Measurements from ENCODE around the gene DAPP1.
"Not testable (repeated sequence)": the region's sequence is repeated elsewhere in the genome, so short reads cannot be mapped to it uniquely, and the experiment has no call there.

DAPP1 gene

GRCh38 chr4:99816545-99817308 lies at the start of gene DAPP1:
Gene DAPP1 (plus strand): TSS chr4:99816827. CDS start chr4:99816914, 87 bp downstream.
- DNase-seq (ENCODE audit: low spot score): no peak

GRCh38 chr4:99770842-99771241 lies 45.8 kb upstream of the DAPP1 start:
- DNase-seq (ENCODE audit: low spot score): not testable (repeated sequence)

GRCh38 chr4:99783940-99784339 lies 32.7 kb upstream of the DAPP1 start:
- no peak for DNase-seq (ENCODE audit: low spot score)

GRCh38 chr4:99784842-99785241 lies 31.8 kb upstream of the DAPP1 start:
- no peak for DNase-seq (ENCODE audit: low spot score)

- DNase-seq (ENCODE audit: low spot score): no peak
Observed at GRCh38 chr4:99790796-99791617, 25.6 kb upstream of the DAPP1 start.

GRCh38 chr4:99800332-99801004 lies 16.2 kb upstream of the DAPP1 start:
- DNase-seq (ENCODE audit: low spot score): no peak

- no peak for DNase-seq (ENCODE audit: low spot score)
Observed at GRCh38 chr4:99801005-99801699, 15.5 kb upstream of the DAPP1 start.

GRCh38 chr4:99803566-99804101 lies 13.0 kb upstream of the DAPP1 start:
- no peak for DNase-seq (ENCODE audit: low spot score)

- DNase-seq (ENCODE audit: low spot score): no peak
Observed at GRCh38 chr4:99806545-99806944, 10.1 kb upstream of the DAPP1 start.

GRCh38 chr4:99807666-99808065 lies 9.0 kb upstream of the DAPP1 start:
- DNase-seq (ENCODE audit: low spot score): no peak

- DNase-seq (ENCODE audit: low spot score): peak; percentile 46
Observed at GRCh38 chr4:99808260-99808857, 8.3 kb upstream of the DAPP1 start.

- DNase-seq (ENCODE audit: low spot score): no peak
Observed at GRCh38 chr4:99809326-99809725, 7.3 kb upstream of the DAPP1 start.

- DNase-seq (ENCODE audit: low spot score): no peak
Observed at GRCh38 chr4:99810536-99810935, 6.1 kb upstream of the DAPP1 start.

GRCh38 chr4:99811117-99811516 lies 5.5 kb upstream of the DAPP1 start:
- no peak for DNase-seq (ENCODE audit: low spot score)

- peak; percentile 7 for DNase-seq (ENCODE audit: low spot score)
Observed at GRCh38 chr4:99811850-99812249, 4.8 kb upstream of the DAPP1 start.

- DNase-seq (ENCODE audit: low spot score): no peak
Observed at GRCh38 chr4:99815597-99816011, 1.0 kb upstream of the DAPP1 start.

GRCh38 chr4:99817309-99817890 lies 773 bp downstream of the DAPP1 start:
- DNase-seq (ENCODE audit: low spot score): no peak

GRCh38 chr4:99818661-99819060 lies 2.0 kb downstream of the DAPP1 start:
- DNase-seq (ENCODE audit: low spot score): no peak

GRCh38 chr4:99821918-99822503 lies 5.4 kb downstream of the DAPP1 start:
- no peak for DNase-seq (ENCODE audit: low spot score)

GRCh38 chr4:99822734-99823133 lies 6.1 kb downstream of the DAPP1 start:
- DNase-seq (ENCODE audit: low spot score): no peak

Measured in HuH-7 (cell line).